HG03354 (cell line): ENCODE data around the gene RBM19.
"Not testable (repeated sequence)": the region's sequence is repeated elsewhere in the genome, so short reads cannot be mapped to it uniquely, and the experiment has no call there.

ENCODE experiments used
- ATAC-seq: cut with Tn5 transposase; IDR thresholded peaks from one replicate; pipeline ENCODE4 v1.9.1; 2021; ENCODE audit warnings: mild to moderate bottlenecking; ENCODE audit not compliant: unreplicated experiment, poor library complexity, severe bottlenecking

Gene RBM19

GRCh38 chr12:113909776-113910420 lies 56.2 kb downstream of the RBM19 start:
- ATAC-seq, result no peak

- no peak for ATAC-seq
These were observed 57.5 kb downstream of the RBM19 start for GRCh38 chr12:113908584-113909100.

GRCh38 chr12:113907446-113908180 lies 58.5 kb downstream of the RBM19 start:
- no peak for ATAC-seq

- ATAC-seq, result no peak
These were observed 59.5 kb downstream of the RBM19 start for GRCh38 chr12:113906411-113907200.

- no peak for ATAC-seq
These were observed 60.3 kb downstream of the RBM19 start for GRCh38 chr12:113905829-113906228.

GRCh38 chr12:113903381-113903863 lies 62.7 kb downstream of the RBM19 start:
- no peak for ATAC-seq

GRCh38 chr12:113901319-113901718 lies 64.8 kb downstream of the RBM19 start:
- not testable (repeated sequence) for ATAC-seq

- no peak for ATAC-seq
These were observed 65.4 kb downstream of the RBM19 start for GRCh38 chr12:113900716-113901115.

- no peak for ATAC-seq
These were observed 66.3 kb downstream of the RBM19 start for GRCh38 chr12:113899561-113900471.

GRCh38 chr12:113899042-113899560 lies 67.0 kb downstream of the RBM19 start:
- ATAC-seq, result no peak

- no peak for ATAC-seq
These were observed 67.7 kb downstream of the RBM19 start for GRCh38 chr12:113898466-113898865.

GRCh38 chr12:113897406-113897805 lies 68.7 kb downstream of the RBM19 start:
- no peak for ATAC-seq

- ATAC-seq, result no peak
These were observed 69.3 kb downstream of the RBM19 start for GRCh38 chr12:113896841-113897240.

- ATAC-seq, result no peak
These were observed 69.9 kb downstream of the RBM19 start for GRCh38 chr12:113896194-113896593.

- no peak for ATAC-seq
These were observed 70.9 kb downstream of the RBM19 start for GRCh38 chr12:113895176-113895575.

GRCh38 chr12:113894697-113895096 lies 71.4 kb downstream of the RBM19 start:
- ATAC-seq, result no peak

- ATAC-seq, result no peak
These were observed 72.9 kb downstream of the RBM19 start for GRCh38 chr12:113893221-113893620.

- no peak for ATAC-seq
These were observed 73.6 kb downstream of the RBM19 start for GRCh38 chr12:113892556-113892955.
